ENCODE measurements around the gene SYNDIG1.

DNA sequence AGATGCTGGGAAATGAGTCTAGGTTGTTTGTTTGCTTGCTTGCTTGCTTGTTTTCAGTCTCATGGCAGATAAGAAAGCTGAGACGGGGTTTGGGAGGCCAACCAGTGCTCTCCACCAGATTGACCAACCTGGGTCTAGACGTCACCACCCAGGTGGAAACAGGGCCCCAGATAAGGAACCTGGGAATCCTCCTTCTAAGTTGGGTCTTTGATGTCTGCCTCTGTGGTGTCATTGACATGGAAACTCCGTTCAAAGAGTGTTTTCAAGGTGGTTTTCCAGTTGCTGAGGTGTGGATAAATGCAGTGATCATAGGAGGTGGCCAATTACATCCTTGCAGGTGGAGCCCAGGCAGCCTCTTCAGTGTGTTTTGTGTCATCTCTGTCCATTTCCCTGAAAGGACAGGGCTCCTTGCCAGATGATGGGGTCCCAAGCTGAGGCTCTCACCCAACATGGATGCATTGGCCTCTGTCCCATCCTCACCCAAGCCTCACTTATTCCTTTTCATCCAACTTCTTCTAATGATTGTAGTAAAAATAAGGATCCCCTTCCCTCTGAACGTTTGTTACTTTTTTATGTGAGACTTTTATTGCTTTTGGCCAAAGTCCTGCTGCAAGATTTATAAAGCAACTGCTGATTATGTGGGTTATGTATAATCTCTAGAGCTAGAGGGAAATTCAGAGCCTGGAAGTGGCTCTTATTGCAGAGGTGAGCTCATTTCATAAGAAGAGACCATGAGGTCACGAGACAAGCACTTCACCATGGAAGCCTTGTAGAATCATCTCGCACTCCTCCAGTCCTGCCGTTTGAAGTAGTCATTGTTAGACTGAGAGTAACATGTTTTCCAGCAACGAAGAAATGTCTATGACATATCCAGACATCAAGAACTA, 32.0 kb upstream of the SYNDIG1 start:
- TF ChIP-seq, protein P1, sequence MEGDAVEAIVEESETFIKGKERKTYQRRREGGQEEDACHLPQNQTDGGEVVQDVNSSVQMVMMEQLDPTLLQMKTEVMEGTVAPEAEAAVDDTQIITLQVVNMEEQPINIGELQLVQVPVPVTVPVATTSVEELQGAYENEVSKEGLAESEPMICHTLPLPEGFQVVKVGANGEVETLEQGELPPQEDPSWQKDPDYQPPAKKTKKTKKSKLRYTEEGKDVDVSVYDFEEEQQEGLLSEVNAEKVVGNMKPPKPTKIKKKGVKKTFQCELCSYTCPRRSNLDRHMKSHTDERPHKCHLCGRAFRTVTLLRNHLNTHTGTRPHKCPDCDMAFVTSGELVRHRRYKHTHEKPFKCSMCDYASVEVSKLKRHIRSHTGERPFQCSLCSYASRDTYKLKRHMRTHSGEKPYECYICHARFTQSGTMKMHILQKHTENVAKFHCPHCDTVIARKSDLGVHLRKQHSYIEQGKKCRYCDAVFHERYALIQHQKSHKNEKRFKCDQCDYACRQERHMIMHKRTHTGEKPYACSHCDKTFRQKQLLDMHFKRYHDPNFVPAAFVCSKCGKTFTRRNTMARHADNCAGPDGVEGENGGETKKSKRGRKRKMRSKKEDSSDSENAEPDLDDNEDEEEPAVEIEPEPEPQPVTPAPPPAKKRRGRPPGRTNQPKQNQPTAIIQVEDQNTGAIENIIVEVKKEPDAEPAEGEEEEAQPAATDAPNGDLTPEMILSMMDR (IDR thresholded peaks at IDR 0.05), result no peak
- TF ChIP-seq POLR2A (IDR thresholded peaks at IDR 0.05), result no peak
